ENCODE measurements around the gene KCNQ1.
A peak's percentile ranks its signal among the peaks of the same experiment; 100 is the strongest.

Gene KCNQ1

GRCh38 chr11:2410616-2411015 lies 34.2 kb upstream of the KCNQ1 start:
- DNase-seq: no peak

- DNase-seq: no peak
Measured at GRCh38 chr11:2411446-2412305, 33.1 kb upstream of the KCNQ1 start.

DNA sequence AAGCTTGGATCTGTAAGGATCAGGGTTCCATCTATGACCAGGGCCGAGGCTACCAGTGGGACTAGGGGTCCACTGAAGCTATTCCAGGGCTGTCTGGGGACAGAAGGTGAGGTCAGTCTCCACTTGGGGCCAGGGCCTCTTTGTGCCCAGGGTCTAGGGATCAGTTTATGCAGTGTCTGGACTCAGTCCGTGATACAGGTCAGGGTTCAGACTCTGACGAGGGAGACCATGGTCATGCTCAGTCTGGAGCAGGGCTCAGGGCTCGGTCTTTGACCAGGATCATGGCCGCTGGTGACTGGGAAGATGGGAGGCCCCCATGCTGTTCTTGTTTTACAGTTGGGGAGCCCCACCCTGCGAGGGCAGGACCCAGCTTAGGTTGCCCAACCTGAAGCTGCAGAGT lies 32.5 kb upstream of the KCNQ1 start:
- no peak for DNase-seq

DNA sequence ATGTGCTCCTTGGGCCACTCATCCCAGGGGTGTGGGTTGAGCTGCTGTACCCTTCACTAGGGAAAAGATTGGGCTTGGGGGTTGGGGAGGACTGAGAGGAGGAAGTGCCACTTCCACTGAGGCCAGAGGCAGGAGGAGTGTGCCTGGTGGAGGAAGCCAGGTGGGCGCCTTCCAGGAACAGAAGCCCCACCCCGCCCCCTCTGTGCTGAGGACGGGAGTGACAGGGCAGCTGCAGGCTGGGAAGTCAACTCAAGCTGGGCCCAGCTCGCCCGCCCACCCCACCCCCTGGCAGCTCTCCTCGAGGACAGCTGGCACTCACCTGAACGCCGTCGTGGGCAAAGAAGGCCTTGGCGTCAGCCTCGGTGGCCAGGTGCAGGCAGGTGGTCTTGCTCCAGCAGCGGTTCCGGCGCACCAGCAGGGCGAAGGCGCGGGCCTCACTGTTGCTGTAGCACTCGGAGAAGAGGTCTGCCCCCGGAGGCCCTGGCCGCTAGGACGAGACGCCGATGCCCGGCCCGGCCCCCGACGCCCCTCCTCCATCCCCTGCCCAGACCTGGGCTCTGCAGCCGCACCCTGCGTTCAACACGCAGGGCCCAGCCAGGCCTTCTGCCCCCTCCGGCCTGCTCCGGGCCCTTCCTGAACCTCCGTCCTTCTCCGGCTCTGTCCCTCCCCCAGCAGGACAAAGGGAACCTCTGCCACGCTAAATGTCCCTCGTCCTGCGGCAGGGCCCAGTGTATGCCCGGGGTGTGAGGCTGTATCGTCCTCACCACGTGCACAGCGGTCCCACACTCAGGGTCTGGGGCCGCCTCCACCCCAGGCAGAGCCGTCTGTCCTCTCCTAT lies 30.8 kb upstream of the KCNQ1 start:
- no peak for DNase-seq

- DNase-seq: no peak
Measured at GRCh38 chr11:2414616-2415015, 30.2 kb upstream of the KCNQ1 start.

GRCh38 chr11:2415171-2415570 lies 29.6 kb upstream of the KCNQ1 start:
- no peak for DNase-seq

GRCh38 chr11:2415601-2416380 lies 29.0 kb upstream of the KCNQ1 start:
- no peak for DNase-seq

GRCh38 chr11:2416765-2417164 lies 28.0 kb upstream of the KCNQ1 start:
- no peak for DNase-seq

DNA sequence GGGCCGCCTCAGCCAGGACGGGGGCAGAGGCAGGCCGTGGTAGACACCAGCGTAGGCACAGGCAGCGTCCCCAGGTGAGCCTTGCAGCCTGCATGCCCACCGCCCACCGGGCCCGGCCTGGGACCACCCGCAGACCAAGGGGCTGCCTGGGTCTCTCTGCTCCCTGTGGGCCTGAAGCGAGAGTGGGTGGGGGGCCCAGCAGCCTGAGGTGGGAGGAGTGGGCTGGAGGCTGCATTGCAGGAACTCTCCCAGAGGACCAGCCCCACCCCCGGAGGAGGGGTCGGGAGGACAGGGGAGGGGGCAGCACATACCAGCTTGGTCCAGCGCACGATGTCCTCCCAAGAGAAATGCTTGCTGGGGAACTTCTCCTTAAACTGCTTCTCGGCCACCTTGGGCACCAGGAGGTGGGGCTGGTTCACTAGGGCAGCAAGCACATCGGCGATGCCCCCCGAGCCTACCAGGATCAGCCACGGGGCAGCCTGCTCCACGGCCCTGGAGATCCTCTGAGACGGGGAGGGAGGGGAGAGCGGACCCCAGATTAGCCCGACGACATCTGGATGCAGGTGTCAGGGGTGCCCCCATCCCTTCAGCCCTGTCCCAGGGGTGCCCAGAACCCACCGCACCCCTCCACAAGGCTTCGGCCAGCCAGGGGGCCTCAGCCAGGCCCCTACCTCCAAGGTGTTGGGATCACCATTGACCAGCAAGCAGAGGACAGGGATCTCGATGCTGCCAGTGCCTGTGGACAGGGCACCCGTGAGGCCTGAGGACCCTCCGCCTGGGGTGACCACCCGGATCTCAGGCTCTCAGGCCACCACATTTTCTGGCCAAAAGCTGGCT lies 26.7 kb upstream of the KCNQ1 start:
- no peak for DNase-seq

DNA sequence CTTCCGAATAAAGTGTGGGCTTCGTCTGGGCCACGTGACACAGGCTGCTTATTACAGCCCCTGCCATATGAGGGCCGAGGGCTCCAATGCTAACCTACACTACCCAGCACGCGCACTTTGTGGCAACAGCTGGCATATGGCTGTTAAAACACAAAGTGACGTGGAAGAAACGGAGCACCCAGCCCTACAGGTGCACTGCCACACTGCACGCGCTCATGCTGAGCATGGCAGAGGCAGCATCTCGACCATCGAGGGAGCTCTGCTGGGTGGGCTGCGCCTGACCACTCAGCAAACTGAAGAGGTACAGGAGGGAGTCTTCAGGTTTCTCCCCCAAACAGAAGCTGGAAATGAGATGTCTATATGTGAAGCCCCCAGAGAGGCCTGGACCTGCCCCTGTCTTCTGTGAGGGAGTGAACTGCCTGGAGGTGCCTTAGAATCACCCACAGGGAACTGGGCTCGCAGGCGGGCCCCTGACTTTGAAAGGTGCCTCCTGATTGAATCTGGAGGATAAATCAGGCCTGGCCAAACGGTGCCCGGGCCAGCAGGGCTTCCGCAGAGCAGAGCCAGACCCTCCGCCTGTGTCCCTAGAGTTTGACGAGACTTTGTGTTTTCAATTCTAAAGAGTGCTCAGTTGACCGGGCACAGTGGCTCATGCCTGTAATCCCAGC lies 26.0 kb upstream of the KCNQ1 start:
- no peak for DNase-seq

GRCh38 chr11:2419638-2420501 lies 24.9 kb upstream of the KCNQ1 start:
- peak; percentile 68 to 74 for DNase-seq

- peak; percentile 79 to 81 for DNase-seq
Measured at GRCh38 chr11:2420502-2421225, 24.1 kb upstream of the KCNQ1 start.

- DNase-seq: no peak
Measured at GRCh38 chr11:2421226-2421994, 23.4 kb upstream of the KCNQ1 start.

DNA sequence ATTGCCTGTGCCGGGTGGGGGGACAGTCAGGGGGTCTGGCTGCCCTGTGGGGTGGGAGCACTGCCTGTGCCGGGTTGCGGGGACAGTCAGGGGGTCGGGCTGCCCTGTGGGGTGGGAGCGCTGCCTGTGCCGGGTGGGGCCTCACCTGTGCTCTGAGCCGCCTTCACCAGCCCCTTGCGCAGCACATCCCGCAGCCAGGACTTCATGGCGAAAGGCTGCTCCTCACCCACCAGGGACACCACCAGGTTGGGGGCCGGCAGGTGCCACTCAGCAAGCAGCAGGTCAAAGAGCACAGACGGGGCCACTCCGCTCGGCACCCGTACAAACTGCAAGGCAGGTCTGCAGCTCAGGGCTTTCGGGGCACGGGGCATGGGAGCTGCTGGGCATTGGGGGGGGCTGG lies 22.8 kb upstream of the KCNQ1 start:
- no peak for DNase-seq

DNA sequence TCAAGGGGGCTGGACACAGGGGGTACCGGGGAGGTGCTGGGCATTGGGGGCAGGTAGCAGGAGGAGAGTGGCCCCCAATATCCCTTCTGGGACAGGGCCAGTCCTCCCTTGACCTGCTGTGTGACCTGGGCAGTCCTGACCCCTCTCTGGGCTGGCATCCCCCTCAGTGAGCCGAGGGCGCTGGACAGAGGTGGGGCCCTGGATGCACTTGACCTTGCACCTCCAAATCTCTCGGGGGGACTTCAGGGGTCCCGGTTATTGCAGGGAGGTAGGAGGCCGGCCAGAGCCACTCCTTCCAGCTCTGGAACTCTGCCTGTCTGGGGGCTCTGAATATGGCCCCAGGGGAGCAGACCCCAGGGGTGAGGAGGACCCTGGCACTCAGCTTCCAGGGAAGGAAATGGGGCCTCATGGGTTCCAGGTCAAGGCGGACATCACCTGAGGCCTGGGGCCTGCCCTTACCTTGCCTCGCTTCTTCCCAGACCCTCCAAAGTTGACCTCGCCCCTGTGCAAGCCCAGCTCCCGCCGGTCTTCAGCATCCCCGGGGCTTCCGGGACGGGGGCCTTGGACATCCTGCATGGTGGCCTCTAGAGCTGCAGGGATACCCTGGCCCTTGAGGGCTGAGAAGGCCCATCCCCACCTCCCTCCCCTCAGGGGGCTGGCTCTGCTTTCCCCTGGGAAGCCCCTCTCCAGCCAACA lies 22.2 kb upstream of the KCNQ1 start:
- no peak for DNase-seq

DNA sequence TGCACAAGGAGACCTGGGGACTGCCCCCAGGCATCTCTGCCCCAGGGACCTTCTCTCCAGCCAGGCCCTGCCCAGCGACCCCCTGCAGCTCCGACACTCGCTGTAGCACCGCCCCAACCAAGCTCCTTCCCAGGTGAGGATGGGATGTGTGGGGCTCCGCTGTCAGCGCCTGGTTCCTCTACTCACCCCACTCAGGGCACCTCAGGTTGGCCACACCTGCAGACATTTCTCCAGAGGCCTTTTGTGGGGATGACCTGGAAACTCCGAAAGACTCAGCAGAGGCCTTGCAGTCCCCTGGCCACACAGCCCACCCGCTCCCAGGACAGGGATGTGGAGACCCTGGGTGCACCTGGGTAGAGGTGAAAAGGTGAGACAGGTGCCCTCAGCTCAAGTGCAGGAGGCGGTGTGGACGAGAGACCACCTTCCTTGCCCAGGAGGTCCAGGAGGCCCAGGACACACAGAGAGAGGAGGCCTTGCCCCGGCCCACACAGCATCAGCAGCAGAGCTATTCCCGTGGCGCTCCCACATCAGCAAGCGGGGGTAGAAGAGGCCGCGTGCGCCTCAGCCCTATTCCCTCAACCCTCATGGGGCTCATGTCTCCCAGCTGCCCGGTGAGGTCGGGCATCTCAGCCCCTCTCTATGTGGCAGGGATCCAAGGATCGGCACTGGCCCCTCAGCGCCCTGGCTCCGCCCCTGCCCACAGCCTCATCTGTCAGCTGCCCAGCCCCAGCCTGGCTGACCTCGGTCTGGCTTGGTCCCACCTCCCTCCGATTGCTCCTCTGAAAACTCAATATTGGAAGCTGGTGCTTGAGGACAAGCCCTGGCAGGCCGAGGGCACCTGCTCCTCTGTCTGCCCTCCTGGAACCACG lies 21.4 kb upstream of the KCNQ1 start:
- DNase-seq: no peak

DNA sequence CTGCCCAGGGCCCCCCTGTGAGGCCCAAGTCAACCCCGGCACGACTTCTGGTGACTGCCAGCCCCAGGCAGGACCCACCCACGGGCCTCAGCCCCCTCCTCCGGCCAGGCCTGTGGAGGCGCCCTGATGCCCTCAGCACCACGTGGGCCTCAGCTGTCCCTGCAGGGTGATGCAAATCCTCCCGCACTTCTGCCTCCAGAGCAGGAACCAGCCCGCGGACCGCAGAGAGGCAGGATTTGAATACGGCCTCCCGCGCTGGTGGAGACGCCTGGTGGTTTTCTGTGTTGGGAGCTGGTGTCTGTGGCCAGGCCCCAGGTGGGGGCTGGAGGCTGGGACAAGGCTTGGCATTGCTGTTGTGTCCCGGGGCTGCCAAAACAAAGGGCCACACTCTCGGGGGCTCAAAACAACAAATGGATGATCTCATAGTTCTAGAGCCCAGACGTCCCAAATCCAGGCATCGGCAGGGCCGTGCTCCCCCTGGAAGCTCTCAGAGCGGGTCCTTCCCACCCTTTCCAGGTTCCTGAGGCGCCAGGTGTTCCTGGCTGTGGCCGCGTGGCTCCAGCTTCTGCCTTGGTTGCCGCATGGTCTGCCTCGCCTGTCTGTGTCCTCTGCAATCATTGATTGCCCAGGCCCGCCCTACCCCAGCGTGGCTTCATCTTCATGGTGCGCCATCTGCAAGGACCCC lies 19.9 kb upstream of the KCNQ1 start:
- no peak for DNase-seq
